IPS-18c (cell line): ENCODE data around the gene CLCF1.
A peak's percentile ranks its signal among the peaks of the same experiment; 100 is the strongest.

ENCODE experiments used
- H3K4me3 ChIP-seq: 2 replicates; pipeline ENCODE4 v1.7.0; 2013; ENCODE audit warnings: low read depth, mild to moderate bottlenecking, low read length, moderate library complexity; ENCODE audit not compliant: insufficient read depth
- H3K9me3 ChIP-seq: one replicate; pipeline ENCODE4 v1.6.1; 2013; ENCODE audit warnings: mild to moderate bottlenecking, low read length, moderate library complexity; ENCODE audit not compliant: control insufficient read depth, insufficient read depth

CLCF1 gene

DNA sequence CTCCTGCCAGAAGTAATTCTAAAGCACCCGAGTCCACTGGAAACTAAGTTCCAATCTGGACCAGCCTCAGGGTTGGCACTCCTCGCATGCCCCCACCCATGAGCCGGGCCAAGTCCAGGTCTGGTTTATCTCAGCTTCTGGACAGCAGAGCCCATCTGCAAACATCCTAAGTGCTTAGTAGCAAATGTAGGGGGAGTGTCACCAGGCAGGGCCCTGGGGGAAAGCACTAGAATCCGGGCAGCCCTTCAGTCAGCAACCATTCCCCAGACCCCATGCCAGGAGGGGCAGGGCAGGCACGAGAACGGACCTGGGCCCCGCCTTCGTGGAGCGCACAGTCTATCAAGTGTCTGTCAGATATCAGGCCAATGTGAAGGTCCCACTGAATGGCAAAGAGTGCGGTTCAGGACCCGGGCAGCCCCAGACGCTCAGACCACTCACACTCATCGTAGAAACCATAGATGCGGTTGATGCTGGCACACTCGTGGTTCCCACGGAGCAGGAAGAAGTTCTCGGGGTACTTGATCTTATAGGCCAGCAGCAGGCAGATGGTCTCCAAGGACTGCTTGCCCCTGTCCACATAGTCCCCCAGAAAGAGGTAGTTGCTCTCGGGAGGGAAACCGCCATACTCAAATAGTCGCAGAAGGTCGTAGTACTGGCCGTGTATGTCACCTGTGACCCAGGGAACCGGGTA lies 27.0 kb upstream of the CLCF1 start:
- H3K9me3 ChIP-seq = no peaks in the 10 kb centered on the region
- peak overlapping the region; percentile 89 for H3K4me3 ChIP-seq

DNA sequence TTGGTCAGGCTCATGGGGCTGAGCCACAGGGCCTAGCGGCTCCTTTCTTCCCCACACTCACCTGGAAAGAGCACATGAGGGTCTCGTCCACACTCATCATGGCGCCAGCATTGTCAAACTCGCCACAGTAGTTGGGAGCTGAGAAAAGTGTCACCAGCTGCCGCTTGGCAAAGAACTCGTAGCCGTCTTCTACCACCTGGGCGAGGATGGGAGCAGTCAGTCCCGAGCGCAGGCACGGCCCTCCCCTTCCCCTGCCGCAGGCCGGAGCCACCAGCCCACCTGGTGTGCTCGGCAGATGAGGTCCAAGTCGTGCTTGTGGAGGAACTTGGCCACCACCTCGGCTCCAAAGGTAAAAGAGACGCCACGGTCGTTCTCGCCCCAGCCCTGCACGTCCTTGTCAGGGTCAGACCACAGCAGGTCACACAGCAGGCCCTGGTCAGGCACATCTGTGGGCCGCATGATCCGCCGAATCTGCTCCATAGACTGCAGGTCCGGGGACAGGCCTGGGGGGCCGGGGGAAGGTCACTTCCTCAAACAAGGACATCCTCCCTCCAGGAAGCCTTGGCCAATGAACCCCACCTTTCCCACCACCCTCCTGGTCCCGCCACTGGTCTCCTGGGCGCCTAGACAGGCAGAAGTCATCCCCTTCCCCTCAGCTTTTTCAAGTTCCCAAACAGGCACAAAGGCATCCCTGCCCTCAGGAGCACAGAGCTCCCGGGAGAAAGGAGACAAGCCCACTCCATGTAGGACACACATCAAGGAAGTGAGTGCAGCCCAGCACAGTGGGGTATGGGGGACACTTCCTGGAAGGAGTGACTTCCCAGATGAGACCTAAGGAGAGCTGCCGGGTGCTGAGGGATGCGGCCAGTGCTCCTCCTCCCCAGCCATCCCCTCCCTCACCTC lies 25.5 kb upstream of the CLCF1 start:
- H3K9me3 ChIP-seq = no peaks in the 10 kb centered on the region

DNA sequence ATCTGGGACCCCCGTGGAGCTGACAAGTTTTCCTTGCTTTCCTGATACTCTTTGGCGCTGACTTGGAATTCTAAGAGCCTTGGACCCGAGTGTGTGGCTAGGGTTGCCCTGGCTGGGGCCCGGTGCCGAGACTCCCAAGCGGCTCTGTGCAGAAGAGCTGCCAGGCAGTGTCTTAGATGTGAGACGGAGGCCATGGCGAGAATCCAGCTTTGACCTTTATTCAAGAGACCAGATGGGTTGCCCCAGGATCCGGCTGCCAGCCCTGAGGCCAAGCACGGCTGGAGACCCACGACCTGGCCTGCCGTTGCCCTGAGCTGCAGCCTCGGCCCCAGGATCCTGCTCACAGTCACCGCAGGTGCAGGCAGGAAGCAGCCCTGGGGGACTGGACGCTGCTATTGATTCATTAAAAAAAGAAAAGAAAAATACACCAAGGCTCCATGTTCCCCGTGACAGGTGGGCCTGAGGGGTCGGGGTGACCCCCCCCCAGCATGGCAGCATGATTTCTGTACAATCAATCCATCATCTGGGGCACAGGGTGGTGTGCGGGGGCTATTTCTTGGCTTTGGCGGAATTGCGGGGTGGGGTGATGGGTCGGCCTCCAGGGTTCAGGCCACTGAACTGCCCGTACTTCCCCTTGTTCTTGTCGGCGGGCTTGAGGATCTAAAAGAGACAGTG lies 24.7 kb upstream of the CLCF1 start:
- Histone ChIP-seq H3K4me3 (no peak overlapping the region), H3K9me3 (no peaks in the 10 kb centered on the region)

More for the DNA sequence above, 25.5 kb upstream of the CLCF1 start:
- H3K4me3 ChIP-seq = no peak overlapping the region

- H3K4me3 ChIP-seq = no peak overlapping the region
- H3K9me3 ChIP-seq = no peaks in the 10 kb centered on the region
Observed at GRCh38 chr11:67397536-67397935, 24.1 kb upstream of the CLCF1 start.

GRCh38 chr11:67396587-67397389 lies 23.4 kb upstream of the CLCF1 start:
- no peaks in the 10 kb centered on the region for H3K9me3 ChIP-seq
- H3K4me3 ChIP-seq = no peak overlapping the region

GRCh38 chr11:67396259-67396581 lies 22.8 kb upstream of the CLCF1 start:
- Histone ChIP-seq H3K9me3 (no peaks in the 10 kb centered on the region), H3K4me3 (no peak overlapping the region)

DNA sequence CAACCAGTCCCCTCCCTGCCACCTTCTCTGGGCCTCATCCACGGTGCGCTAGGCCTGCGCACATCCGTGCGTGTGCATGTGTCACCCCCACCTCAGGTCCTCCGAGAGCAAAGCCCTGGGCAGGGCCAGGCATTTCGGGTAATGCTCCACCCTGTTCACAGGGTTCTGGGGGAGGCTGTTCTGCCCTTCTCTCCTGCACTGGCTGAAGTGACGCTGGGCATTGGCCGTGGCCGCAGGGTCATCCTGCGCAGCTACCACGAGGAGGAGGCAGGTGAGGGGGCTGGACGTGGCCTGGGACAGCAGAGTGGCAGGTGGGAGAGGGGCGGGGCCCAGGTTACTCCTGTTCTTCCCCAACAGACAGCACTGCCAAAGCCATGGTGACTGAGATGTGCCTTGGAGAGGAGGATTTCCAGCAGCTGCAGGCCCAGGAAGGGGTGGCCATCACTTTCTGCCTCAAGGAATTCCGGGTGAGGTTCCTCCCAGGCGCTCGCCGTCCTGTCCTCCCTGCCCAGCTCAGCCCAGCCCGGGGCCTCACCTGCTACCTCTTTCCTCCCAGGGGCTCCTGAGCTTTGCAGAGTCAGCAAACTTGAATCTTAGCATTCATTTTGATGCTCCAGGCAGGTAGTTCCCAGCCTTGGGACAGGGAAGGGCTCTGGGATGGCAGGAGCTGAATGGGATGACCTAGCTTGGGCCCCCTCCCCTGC lies 22.3 kb upstream of the CLCF1 start:
- Histone ChIP-seq H3K9me3 (no peaks in the 10 kb centered on the region), H3K4me3 (no peak overlapping the region)

DNA sequence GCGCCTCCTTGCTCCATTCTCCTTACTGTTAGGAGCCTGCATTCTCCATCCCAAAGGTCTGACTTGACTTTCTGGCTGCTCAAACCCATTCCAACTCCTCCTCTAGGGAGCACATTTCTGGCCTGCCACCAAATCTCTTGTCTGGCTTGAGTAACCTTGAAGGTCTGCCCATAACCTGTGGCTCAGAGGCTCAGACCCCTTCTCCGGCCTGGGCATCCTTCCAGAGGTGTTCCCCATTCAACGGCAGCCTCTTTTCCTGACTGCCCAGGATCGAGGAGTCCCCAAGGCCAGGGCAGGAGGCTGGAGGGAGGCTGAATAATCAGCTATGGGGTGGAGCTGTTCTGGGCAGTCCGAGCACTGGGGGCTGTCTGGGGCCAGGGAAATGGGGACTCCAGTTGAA lies 20.6 kb upstream of the CLCF1 start:
- Histone ChIP-seq H3K4me3 (no peak overlapping the region), H3K9me3 (no peaks in the 10 kb centered on the region)

GRCh38 chr11:67393437-67393836 lies 20.0 kb upstream of the CLCF1 start:
- H3K4me3 ChIP-seq = no peak overlapping the region

DNA sequence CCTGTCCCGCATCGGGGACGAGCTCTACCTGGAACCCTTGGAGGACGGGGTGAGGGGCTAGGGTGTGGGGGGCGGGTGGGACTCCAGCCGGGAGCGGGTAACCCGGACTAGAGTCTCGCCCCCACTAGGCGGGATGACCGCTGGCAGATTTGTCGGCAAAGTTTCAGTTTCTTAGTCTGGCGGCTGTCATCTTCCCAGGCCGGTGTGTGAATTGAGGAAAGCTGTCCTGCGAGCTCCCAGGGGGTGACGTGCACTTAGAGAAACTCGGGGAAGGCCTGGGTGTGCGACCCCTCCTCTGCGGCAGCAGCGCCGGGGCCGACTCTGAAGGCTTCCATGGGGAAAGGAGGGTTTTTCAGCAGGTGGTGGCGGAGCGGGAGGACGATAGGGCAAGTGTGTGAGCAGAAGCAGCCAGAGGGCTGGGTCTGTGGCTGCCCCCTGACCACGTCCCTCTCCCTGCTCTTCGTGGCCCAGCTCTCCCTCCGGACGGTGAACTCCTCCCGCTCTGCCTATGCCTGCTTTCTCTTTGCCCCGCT lies 18.9 kb upstream of the CLCF1 start:
- Histone ChIP-seq H3K4me3 (peak overlapping the region; percentile 80), H3K9me3 (no peaks in the 10 kb centered on the region)

More at GRCh38 chr11:67393437-67393836, 20.0 kb upstream of the CLCF1 start:
- H3K9me3 ChIP-seq = no peaks in the 10 kb centered on the region

GRCh38 chr11:67391304-67392182 lies 18.1 kb upstream of the CLCF1 start, which contains the start of gene RAD9A:
TSS of gene RAD9A (plus strand) at chr11:67391986. CDS start at chr11:67392045, 59 bp downstream.
- H3K4me3 ChIP-seq = peak within 1 kb of the TSS; percentile 80

GRCh38 chr11:67390947-67391303 lies 17.5 kb upstream of the CLCF1 start:
- Histone ChIP-seq H3K4me3 (peak overlapping the region; percentile 80), H3K9me3 (no peaks in the 10 kb centered on the region)

More at GRCh38 chr11:67391304-67392182, 18.1 kb upstream of the CLCF1 start, which contains the start of gene RAD9A:
- H3K9me3 ChIP-seq = no peaks in the 10 kb centered on the region

DNA sequence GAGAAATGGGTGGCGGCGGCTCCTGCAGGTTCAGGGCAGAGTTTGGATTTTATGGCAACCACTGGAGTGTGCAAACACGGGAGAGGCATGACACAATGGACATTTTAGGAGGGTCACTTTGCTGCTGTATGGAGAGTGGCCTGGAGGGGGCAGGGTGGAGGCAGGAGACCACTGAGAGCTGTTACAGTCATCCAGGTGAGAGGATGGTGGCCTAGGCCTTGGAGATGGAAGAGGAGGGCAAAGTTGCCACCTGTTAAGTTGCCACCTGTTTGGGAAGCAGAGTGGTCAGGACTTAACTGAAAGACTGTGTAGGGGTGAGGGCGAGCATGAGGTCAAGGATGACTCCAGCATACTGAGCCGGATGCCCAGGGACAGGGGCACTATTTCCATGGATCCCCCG lies 16.1 kb upstream of the CLCF1 start:
- H3K9me3 ChIP-seq = no peaks in the 10 kb centered on the region
- H3K4me3 ChIP-seq = no peak overlapping the region; the same call in 1 of the 2 replicates

DNA sequence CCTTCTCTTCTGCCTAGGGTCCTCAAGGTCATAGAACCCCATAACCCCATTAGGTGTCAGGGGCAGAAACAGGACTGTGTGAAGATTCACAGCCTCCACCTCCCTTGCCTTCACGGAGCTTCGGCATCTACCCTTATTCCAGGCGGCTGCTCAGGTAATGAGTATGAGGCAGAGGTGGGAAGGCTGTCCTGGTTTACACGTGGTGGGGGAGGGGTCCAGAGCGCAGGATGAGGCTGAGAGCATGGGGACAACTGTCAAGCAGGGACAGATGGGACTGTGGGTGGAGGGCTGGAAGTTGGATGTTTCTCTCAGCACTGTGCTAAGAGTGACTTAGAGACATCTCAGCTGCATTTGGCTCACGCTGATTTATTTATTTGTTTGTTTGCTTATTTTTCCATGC lies 14.1 kb upstream of the CLCF1 start:
- Histone ChIP-seq H3K4me3 (no peak overlapping the region), H3K9me3 (no peaks in the 10 kb centered on the region)

- H3K9me3 ChIP-seq = no peaks in the 10 kb centered on the region
Observed at GRCh38 chr11:67387069-67387468, 13.7 kb upstream of the CLCF1 start.

More at GRCh38 chr11:67387069-67387468, 13.7 kb upstream of the CLCF1 start:
- H3K4me3 ChIP-seq = no peak overlapping the region
